GM12878 (cell line): ENCODE results near the gene SPPL3. TPM values are rescaled to one million over a fixed set of nuclear protein-coding genes. Genes with fewer than 3 reads are reported as not detected.

Experiments used
- ATAC-seq: fragments of 200-7000 bp; cut with Tn5 transposase; 3 replicates; pipeline ENCODE4 v1.9.1; 2020; ENCODE audit warnings: mild to moderate bottlenecking, moderate library complexity
- BruUV-seq: library from RNA; stranded (reverse); fragments of 400-500 nt; replicated peaks from 2 replicates; lab custom pipeline; 2021; lab: Mats Ljungman, UMichigan
- CTCF ChIA-PET: fragments of 300-600 bp; sonication (Branson Sonifier 250); formaldehyde crosslinking; extraction: SDS; loops from one replicate; lab custom pipeline; 2021; ENCODE audit warnings: inconsistent platforms; lab: Yijun Ruan, JAX
- POLR2A ChIA-PET: fragments of 350-600 bp; formaldehyde crosslinking; extraction: SDS; loops from one replicate; lab custom pipeline; 2021; ENCODE audit warnings: inconsistent platforms; lab: Charles Lee
- RAD21 ChIA-PET: fragments of 300-600 bp; sonication (Branson Sonifier 250); formaldehyde crosslinking; loops from one replicate; lab custom pipeline; 2023; ENCODE audit warnings: antibody characterized with exemption; ENCODE audit not compliant: unreplicated experiment; lab: Charles Lee
- SMC1A ChIA-PET: fragments of 300-600 bp; sonication (Branson Sonifier 250); formaldehyde crosslinking; loops from one replicate; lab custom pipeline; 2023; ENCODE audit not compliant: unreplicated experiment, uncharacterized antibody; lab: Charles Lee
- DNase-seq: peaks from one replicate; pipeline ENCODE4 v3.0.0-alpha.2; 2011; ENCODE audit warnings: low read depth, low spot score
- FAIRE-seq: peaks from 3 replicates; lab custom pipeline; 2011; peaks lifted over from hg19 to GRCh38; lab: Jason Lieb, UNC
- H2AFZ ChIP-seq: 2 replicates; pipeline ENCODE4 v1.6.0; 2011; ENCODE audit warnings: low read depth, low read length, control low read depth; ENCODE audit not compliant: control insufficient read depth
- H3K27ac ChIP-seq: 2 replicates; pipeline ENCODE4 v1.5.1; 2011; ENCODE audit warnings: control low read depth; ENCODE audit not compliant: control insufficient read depth, insufficient read depth
- H3K27me3 ChIP-seq, 2 experiments: replicated peaks in 1 of 2; 2 replicates each; pipeline versions ENCODE4 v1.6.0 to v1.6.1; 2011; ENCODE audit warnings: low read length in 1 of 2; ENCODE audit not compliant: control insufficient read depth in 2 of 2, insufficient read depth in 2 of 2
- H3K36me3 ChIP-seq, 2 experiments: 2 replicates each; pipeline ENCODE4 v1.5.1; 2011; ENCODE audit warnings: low read length in 1 of 2; ENCODE audit not compliant: control insufficient read depth in 2 of 2, insufficient read depth in 2 of 2
- H3K4me1 ChIP-seq: 2 replicates; pipeline ENCODE4 v1.6.1; 2011; ENCODE audit warnings: mild to moderate bottlenecking, low read length, moderate library complexity, mixed read lengths; ENCODE audit not compliant: control insufficient read depth, insufficient read depth
- H3K4me2 ChIP-seq: 2 replicates; pipeline ENCODE4 v1.6.0; 2011; ENCODE audit warnings: control low read depth; ENCODE audit not compliant: control insufficient read depth, insufficient read depth
- H3K4me3 ChIP-seq: fragments of 200-600 bp; sonication (generic); 2 replicates; pipeline ENCODE4 v1.5.1; 2016
- H3K79me2 ChIP-seq: 2 replicates; pipeline ENCODE4 v1.6.0; 2011; ENCODE audit warnings: low read length; ENCODE audit not compliant: control insufficient read depth, insufficient read depth
- H3K9ac ChIP-seq: 2 replicates; pipeline ENCODE4 v1.8.0; 2011; ENCODE audit warnings: low read length, control low read depth, mixed read lengths; ENCODE audit not compliant: control insufficient read depth, insufficient read depth
- H3K9me3 ChIP-seq: replicated peaks from 3 replicates; pipeline ENCODE4 v1.5.1; 2011; ENCODE audit warnings: mild to moderate bottlenecking, low read length; ENCODE audit not compliant: control insufficient read depth, insufficient read depth
- H4K20me1 ChIP-seq: 2 replicates; pipeline ENCODE4 v1.6.0; 2011; ENCODE audit not compliant: control insufficient read depth, insufficient read depth
- CBX3 ChIP-seq: fragments of 200-600 bp; sonication (generic); IDR thresholded peaks from 2 replicates; pipeline ENCODE4 v1.6.1; 2016; ENCODE audit warnings: low read depth, borderline replicate concordance
- E2F4 ChIP-seq: IDR thresholded peaks from 2 replicates; pipeline ENCODE4 v1.6.1; 2012; ENCODE audit warnings: low read depth, low read length, improper control_type of control experiment
- NR2F1 ChIP-seq: fragments of 450-650 bp; conservative IDR thresholded peaks from 2 replicates; pipeline ENCODE4 v1.6.1; 2017; ENCODE audit warnings: mild to moderate bottlenecking
- SIX5 ChIP-seq: IDR thresholded peaks from 2 replicates; pipeline ENCODE4 v1.6.1; 2011; ENCODE audit warnings: mild to moderate bottlenecking, low read depth, low read length, moderate library complexity; ENCODE audit not compliant: severe bottlenecking
- SMARCA5 ChIP-seq: fragments of 450-650 bp; IDR thresholded peaks from 2 replicates; pipeline ENCODE4 v1.6.1; 2017; ENCODE audit warnings: mild to moderate bottlenecking
- STAT1 ChIP-seq: fragments of 450-650 bp; conservative IDR thresholded peaks from 2 replicates; pipeline ENCODE4 v1.6.1; 2014; ENCODE audit warnings: antibody characterized with exemption, mild to moderate bottlenecking
- TARDBP ChIP-seq: IDR thresholded peaks from 2 replicates; pipeline ENCODE4 v1.6.1; 2016; ENCODE audit warnings: borderline replicate concordance
- YBX1 ChIP-seq: fragments of 450-650 bp; IDR thresholded peaks from 2 replicates; pipeline ENCODE4 v1.6.1; 2016; ENCODE audit warnings: antibody characterized with exemption
- ZBTB11 ChIP-seq: fragments of 450-650 bp; formaldehyde crosslinking; IDR thresholded peaks from 2 replicates; pipeline ENCODE4 v1.5.0; 2022; ENCODE audit warnings: mild to moderate bottlenecking, missing genetic modification characterization
- WGBS: methylation state at CpG from one replicate; pipeline ENCODE4 v1.1.6; 2016; ENCODE audit warnings: low lambda C conversion rate; ENCODE audit not compliant: insufficient replicate concordance, insufficient coverage; ENCODE audit errors: missing lambda C conversion rate; 5-methylcytosine and 5-hydroxymethylcytosine counted together
- in situ Hi-C: fragments of 300-500 bp; cut with MboI; formaldehyde crosslinking; loops from 9 replicates; pipeline ENCODE4 v1.14.3; 2018; ENCODE audit warnings: mixed read lengths
- intact Hi-C: fragments of 100-400 bp; cut with micrococcal nuclease; formaldehyde crosslinking; loops from one replicate; pipeline ENCODE4 v1.14.2; 2022; ENCODE audit not compliant: unreplicated experiment
- polyA plus RNA-seq, 11 experiments: library from polyadenylated mRNA; depleted of rRNA in 4 of 11; unstranded in 6 of 11; stranded (reverse) in 5 of 11; fragments of >200 nt; fragmentation: Nextera tagmentation in 4 of 11; fragmentation: Illumina TruSeq in 1 of 11; extraction: Ambion mirVana in 4 of 11; extraction: Trizol in 1 of 11; gene quantifications; 1 replicate in 1 of 11; 2 replicates in 10 of 11; pipeline versions ENCODE4 v1.2.1 to v1.2.3, GENCODE V29; 2011 to 2016; ENCODE audit warnings: inconsistent platforms in 2 of 11, missing spikeins in 2 of 11, low read depth in 1 of 11
- total RNA-seq, 4 experiments: library from RNA; depleted of rRNA in 3 of 4; stranded (reverse); fragments of >200 nt in 3 of 4; fragmentation: Illumina TruSeq in 1 of 4; extraction: Trizol in 1 of 4; gene quantifications; 2 replicates each; pipeline versions ENCODE4 v1.2.1 to v1.2.3, GENCODE V29; 2013 to 2021

Gene SPPL3
- total and polyA plus RNA-seq, 10 of the 15 experiments (the other 5 are each of a cell fraction or from before 2014, with no cell fraction given), result 4.3 to 45.5 (median 11.7) TPM

GRCh38 chr12:120842595-120842994 lies 61.6 kb downstream of the SPPL3 start:
- Histone ChIP-seq H4K20me1 (no peaks in the 10 kb centered on the region), H3K27me3 (no peaks in the 10 kb centered on the region), H3K9me3 (no peaks in the 10 kb centered on the region; the same call in 2 of the 3 replicates), H3K27ac (no peak overlapping the region), H3K79me2 (peaks cover 47% of the 10 kb centered on the region), H3K9ac (no peak overlapping the region), H3K4me2 (no peak overlapping the region), H3K4me1 (peaks cover 30% of the 10 kb centered on the region), H3K36me3 (peaks cover 0 to 4% of the 10 kb centered on the region in 2 experiments; a peak in 1 of 4 replicates), H2AFZ (no peak overlapping the region), H3K4me3 (no peak overlapping the region)
- ChIA-PET CTCF (no interaction called here), RAD21 (no interaction called here), SMC1A (no interaction called here), POLR2A (no interaction called here)
- DNase-seq, result no peak
- no peak; the same call in 2 of the 3 replicates for ATAC-seq
- WGBS, result 100% methylated on average over 3 of the region's 3 CpGs
- in situ Hi-C loops, result no loop called here
- no TSS peak for BruUV-seq
- FAIRE-seq, result no peak
- TF ChIP-seq YBX1, result no peak
- no peak for TF ChIP-seq E2F4
- no peak for TF ChIP-seq SMARCA5
- no peak for TF ChIP-seq SIX5
- TF ChIP-seq CBX3, result no peak
- no peak for TF ChIP-seq TARDBP
- intact Hi-C loops, result no loop called here

GRCh38 chr12:120841525-120841924 lies 62.6 kb downstream of the SPPL3 start:
- no peaks in the 10 kb centered on the region; the same call in 2 of the 3 replicates for H3K9me3 ChIP-seq
- peaks cover 24% of the 10 kb centered on the region for H3K4me1 ChIP-seq
- 91% methylated on average over 3 of the region's 3 CpGs for WGBS
- intact Hi-C loops (no loop called here), in situ Hi-C loops (no loop called here)
- no peaks in the 10 kb centered on the region for H3K27me3 ChIP-seq
- peak; percentile 13 for FAIRE-seq
- TF ChIP-seq STAT1 (no peak), NR2F1 (peak; percentile 71), ZBTB11 (no peak)
- no TSS peak for BruUV-seq
- H2AFZ ChIP-seq, result no peak overlapping the region
- H3K4me3 ChIP-seq, result no peak overlapping the region
- H3K36me3 ChIP-seq, result peaks cover 0 to 4% of the 10 kb centered on the region in 2 experiments; a peak in 1 of 4 replicates
- ChIA-PET SMC1A (interaction anchor here (1.4 kb wide), 1 partner anchor 9 kb away, joined by 3 read pairs; no protein-coding TSS in a partner anchor), RAD21 (interaction anchor here (0.9 to 1.0 kb wide), 2 partner anchors 12 to 31 kb away, joined by 3 read pairs; no protein-coding TSS in a partner anchor), CTCF (no interaction called here), POLR2A (interaction anchor here (1.0 kb wide), 1 partner anchor 31 kb away, joined by 4 read pairs; no protein-coding TSS in a partner anchor)
- no peaks in the 10 kb centered on the region for H4K20me1 ChIP-seq
- H3K9ac ChIP-seq, result no peak overlapping the region
- H3K79me2 ChIP-seq, result peaks cover 49% of the 10 kb centered on the region
- DNase-seq, result no peak
- peak; percentile 61 for ATAC-seq
- no peak overlapping the region for H3K4me2 ChIP-seq
- no peak overlapping the region for H3K27ac ChIP-seq
